Activated naive CD8-positive, alpha-beta T cell treated with anti-CD3 and anti-CD28 coated beads, Interleukin-2, amount 10 ng/mL, durations not matched to agents 7 days and 5 days (primary cell): Measurements from ENCODE around the gene TIMM44. TPM values are rescaled to one million over a fixed set of nuclear protein-coding genes. Genes with fewer than 3 reads are reported as not detected.

Source experiments
- ATAC-seq: fragments of 150-1000 bp; cut with Tn5 transposase; one replicate; pipeline ENCODE4 v1.10.0; 2021; ENCODE audit warnings: low read depth, moderate library complexity
- POLR2A ChIA-PET: fragments of 350-600 bp; sonication (Branson Sonifier 250); formaldehyde crosslinking; loops from one replicate; lab custom pipeline; 2021; ENCODE audit warnings: antibody characterized with exemption; lab: Charles Lee
- DNase-seq: peaks from one replicate; pipeline ENCODE4 v3.0.0; 2021
- H3K27ac Mint-ChIP-seq: one replicate; pipeline ENCODE4 v1.8.0; 2022; ENCODE audit warnings: mild to moderate bottlenecking, mixed read lengths
- H3K27me3 Mint-ChIP-seq: one replicate; pipeline ENCODE4 v1.8.0; 2022; ENCODE audit warnings: mild to moderate bottlenecking, moderate library complexity, mixed read lengths
- H3K36me3 Mint-ChIP-seq: one replicate; pipeline ENCODE4 v1.8.0; 2021; ENCODE audit warnings: mild to moderate bottlenecking, mixed read lengths
- H3K4me1 Mint-ChIP-seq: one replicate; pipeline ENCODE4 v1.8.0; 2021; ENCODE audit warnings: mixed read lengths
- H3K4me3 Mint-ChIP-seq: one replicate; pipeline ENCODE4 v1.8.0; 2022; ENCODE audit warnings: mild to moderate bottlenecking, moderate library complexity, mixed read lengths
- H3K9me3 Mint-ChIP-seq: one replicate; pipeline ENCODE4 v1.8.0; 2021; ENCODE audit warnings: mixed read lengths
- total RNA-seq, 2 experiments: library from RNA; stranded (reverse); gene quantifications; one replicate each; pipeline ENCODE4 v1.2.3, GENCODE V29; 2021

Gene TIMM44
- total RNA-seq, 2 experiments from 2014 or later = 66.6 to 67.8 TPM

DNA sequence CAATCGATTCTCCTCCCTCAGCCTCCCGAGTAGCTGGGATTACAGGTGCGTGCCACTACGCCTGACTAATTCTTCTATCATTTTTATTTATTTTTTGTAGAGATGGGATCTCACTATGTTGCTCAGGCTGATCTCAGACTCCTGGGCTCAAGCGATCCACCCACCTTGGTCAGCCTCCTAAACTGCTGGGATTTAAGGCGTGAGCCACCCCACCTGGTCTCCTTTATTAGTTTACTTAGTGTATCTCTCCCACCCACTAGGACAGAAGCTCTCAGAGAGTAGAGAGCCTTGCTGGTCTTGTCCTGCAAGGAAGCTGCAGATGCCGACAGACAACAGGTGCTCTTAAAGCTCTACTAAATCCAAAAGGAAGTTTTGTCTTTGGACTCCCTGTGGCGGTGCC, 57.6 kb downstream of the TIMM44 start:
- H3K27me3 Mint-ChIP-seq = peaks cover 20% of the 10 kb centered on the region
- DNase-seq (no peak), ATAC-seq (no peak)
- no peak overlapping the region for H3K27ac Mint-ChIP-seq
- H3K9me3 Mint-ChIP-seq = peaks cover 2% of the 10 kb centered on the region
- POLR2A ChIA-PET = interaction anchor here (0.7 kb wide), 1 partner anchor 438 kb away, joined by 3 read pairs; no protein-coding TSS in a partner anchor
- peaks cover 5% of the 10 kb centered on the region for H3K4me1 Mint-ChIP-seq
- H3K4me3 Mint-ChIP-seq = no peak overlapping the region
- no peaks in the 10 kb centered on the region for H3K36me3 Mint-ChIP-seq

DNA sequence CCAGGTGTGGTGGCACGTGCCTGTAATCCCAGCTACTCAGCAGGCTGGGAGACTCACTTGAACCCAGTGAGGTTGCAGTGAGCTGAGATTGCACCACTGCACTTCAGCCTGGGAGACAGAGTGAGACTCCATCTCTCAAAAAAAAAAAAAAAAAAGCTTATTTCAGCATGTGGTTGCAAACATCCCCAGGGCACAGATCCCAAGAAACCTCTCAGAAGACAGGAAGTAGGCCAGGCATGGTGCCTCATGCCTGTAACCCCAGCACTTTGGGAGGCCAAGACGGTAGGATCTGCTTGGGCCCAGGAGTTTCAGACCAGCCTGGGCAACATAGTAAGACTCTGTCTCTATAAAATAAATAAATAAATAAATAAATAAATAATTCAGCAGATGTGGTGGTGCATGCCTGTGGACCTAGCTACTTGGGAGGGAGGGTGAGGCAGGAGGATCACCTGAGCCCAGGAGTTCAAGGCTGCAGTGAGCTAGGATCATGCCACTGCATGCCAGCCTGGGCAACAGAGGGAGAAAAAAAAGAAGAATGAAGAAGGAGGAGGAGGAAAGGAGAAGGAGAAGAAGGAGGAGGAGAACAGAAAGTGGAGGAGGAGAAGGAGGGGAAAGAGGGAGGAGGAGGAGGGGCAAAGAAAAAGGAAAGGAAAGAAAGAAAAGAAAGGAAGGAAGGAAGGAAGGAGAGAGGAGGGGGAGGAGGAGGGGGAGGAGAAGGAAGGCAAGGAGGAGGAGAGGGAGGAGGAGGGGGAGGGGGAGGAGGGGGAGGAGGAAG, 59.5 kb downstream of the TIMM44 start:
- peaks cover 2% of the 10 kb centered on the region for H3K9me3 Mint-ChIP-seq
- H3K36me3 Mint-ChIP-seq = no peaks in the 10 kb centered on the region
- H3K27ac Mint-ChIP-seq = no peak overlapping the region
- no peak for DNase-seq
- H3K27me3 Mint-ChIP-seq = peaks cover 14% of the 10 kb centered on the region
- H3K4me3 Mint-ChIP-seq = no peak overlapping the region
- peaks cover 5% of the 10 kb centered on the region for H3K4me1 Mint-ChIP-seq
- no peak for ATAC-seq
- POLR2A ChIA-PET = interaction anchor here (1.4 kb wide), 1 partner anchor 20 kb away, joined by 3 read pairs; the partner anchor contains the start of gene MAP2K7

DNA sequence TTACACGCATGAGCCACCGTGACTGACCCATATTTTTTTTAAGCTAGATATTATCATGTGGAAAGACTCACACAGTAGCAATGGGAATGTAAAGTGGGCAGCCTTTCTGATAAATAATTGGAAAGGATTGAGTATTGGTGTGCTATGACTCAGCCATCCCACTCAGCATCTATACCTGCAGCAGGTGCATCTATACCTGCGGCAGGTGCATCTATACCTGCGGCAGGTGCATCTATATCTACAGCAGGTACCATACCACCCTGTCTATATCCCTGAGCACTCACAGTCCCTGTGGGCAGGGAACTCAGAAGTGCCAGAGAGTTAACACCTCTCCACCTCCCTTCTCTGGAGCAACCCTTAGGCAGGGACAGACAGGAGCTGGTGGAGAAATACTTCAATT, 60.4 kb downstream of the TIMM44 start:
- ATAC-seq = no peak
- H3K27me3 Mint-ChIP-seq = peaks cover 11% of the 10 kb centered on the region
- H3K36me3 Mint-ChIP-seq = no peaks in the 10 kb centered on the region
- no peak overlapping the region for H3K4me3 Mint-ChIP-seq
- H3K9me3 Mint-ChIP-seq = peaks cover 2% of the 10 kb centered on the region
- DNase-seq = no peak
- H3K4me1 Mint-ChIP-seq = peaks cover 5% of the 10 kb centered on the region
- POLR2A ChIA-PET = interaction anchor here (1.4 kb wide), 1 partner anchor 20 kb away, joined by 3 read pairs; the partner anchor contains the start of gene MAP2K7
- no peak overlapping the region for H3K27ac Mint-ChIP-seq

DNA sequence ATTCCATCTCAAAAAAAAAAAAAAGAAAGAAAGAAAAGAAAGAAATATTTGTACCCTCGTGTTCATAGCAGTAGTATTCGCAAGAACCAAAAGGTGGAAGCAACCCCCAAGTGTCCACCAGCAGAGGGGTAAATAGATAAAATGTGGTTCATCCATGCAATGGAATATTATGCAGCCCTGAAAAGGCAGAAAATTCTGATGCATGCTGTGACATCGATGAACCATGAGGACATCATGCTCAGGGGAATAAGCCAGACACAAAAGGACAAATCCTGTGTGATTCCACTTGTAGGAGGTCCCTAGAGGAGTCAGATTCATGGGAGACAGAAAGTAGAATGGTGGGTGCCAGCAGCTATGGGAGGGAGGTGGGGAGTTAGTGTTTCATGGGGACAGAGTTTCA, 61.6 kb downstream of the TIMM44 start:
- ATAC-seq (no peak), DNase-seq (no peak)
- no peak overlapping the region for H3K27ac Mint-ChIP-seq
- no peak overlapping the region for H3K4me3 Mint-ChIP-seq
- H3K9me3 Mint-ChIP-seq = peaks cover 2% of the 10 kb centered on the region
- no peaks in the 10 kb centered on the region for H3K36me3 Mint-ChIP-seq
- peaks cover 5% of the 10 kb centered on the region for H3K27me3 Mint-ChIP-seq
- POLR2A ChIA-PET = interaction anchor here (0.6 to 0.7 kb wide), 3 partner anchors 28 to 334 kb away, joined by 3 read pairs; no protein-coding TSS in a partner anchor
- H3K4me1 Mint-ChIP-seq = peaks cover 5% of the 10 kb centered on the region

DNA sequence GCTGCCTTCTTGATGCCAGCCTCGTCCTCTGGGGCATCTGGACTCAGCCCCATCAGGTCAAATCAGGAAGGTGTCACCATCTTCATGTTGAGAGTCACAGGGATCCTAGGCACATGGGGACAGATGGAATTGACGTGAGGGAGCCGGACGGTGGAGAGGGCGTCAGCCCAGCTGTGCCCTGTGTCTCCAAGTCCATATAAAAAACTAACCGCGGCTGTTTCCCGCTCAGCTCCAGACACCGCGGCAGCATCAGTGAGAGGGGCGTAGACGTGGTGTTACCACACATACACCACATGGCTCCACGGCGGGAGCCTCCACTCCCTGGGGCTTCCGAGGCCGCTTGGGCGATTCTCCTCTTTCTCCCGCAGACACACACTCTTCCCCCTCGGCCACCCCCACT, 63.6 kb downstream of the TIMM44 start:
- Mint-ChIP-seq H3K9me3 (peaks cover 2% of the 10 kb centered on the region), H3K27me3 (peaks cover 13% of the 10 kb centered on the region), H3K4me3 (no peak overlapping the region), H3K4me1 (peaks cover 5% of the 10 kb centered on the region), H3K36me3 (no peaks in the 10 kb centered on the region), H3K27ac (no peak overlapping the region)
- POLR2A ChIA-PET = no interaction called here
- ATAC-seq = peak; percentile 43
- no peak for DNase-seq

DNA sequence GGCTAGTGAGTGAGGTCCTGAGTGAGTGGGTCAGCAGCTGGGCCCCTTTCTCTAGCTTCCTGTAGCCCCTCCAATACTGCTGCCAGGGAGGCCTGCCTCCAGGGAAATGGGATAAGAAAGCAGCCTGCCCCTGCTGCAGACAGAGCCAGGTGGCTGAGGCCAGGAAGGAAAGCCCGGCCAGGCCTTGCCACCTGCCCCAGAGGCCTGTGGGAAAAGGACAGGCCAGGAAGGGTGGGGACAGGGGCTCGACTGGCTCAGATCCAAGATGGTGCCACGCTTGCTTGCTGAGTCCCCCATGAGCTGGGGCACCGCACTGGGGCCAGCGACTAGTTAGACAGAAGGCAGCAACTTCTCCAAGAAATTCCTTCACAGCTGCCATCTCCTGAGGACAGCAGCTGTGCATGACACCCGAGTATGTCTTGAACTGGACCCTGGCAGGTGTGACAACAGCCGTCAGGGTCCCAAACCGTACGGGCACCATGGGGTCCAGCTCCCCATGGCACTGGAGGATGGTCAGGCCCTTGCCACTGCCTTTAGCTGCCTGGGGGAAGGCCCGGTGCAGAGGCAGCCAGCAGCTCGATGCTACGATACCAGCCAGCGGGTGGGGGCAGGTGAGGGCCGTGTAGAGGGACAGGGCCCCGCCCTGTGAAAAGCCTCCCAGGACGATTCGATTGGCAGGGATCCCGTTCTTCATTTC, 64.2 kb downstream of the TIMM44 start:
- DNase-seq (no peak), ATAC-seq (peak; percentile 33)
- no peaks in the 10 kb centered on the region for H3K36me3 Mint-ChIP-seq
- POLR2A ChIA-PET = interaction anchor here (0.8 kb wide), 1 partner anchor 10 kb away, joined by 3 read pairs; no protein-coding TSS in a partner anchor
- H3K4me1 Mint-ChIP-seq = peaks cover 5% of the 10 kb centered on the region
- H3K27ac Mint-ChIP-seq = no peak overlapping the region
- H3K27me3 Mint-ChIP-seq = peaks cover 17% of the 10 kb centered on the region
- H3K4me3 Mint-ChIP-seq = no peak overlapping the region
- peaks cover 2% of the 10 kb centered on the region for H3K9me3 Mint-ChIP-seq

DNA sequence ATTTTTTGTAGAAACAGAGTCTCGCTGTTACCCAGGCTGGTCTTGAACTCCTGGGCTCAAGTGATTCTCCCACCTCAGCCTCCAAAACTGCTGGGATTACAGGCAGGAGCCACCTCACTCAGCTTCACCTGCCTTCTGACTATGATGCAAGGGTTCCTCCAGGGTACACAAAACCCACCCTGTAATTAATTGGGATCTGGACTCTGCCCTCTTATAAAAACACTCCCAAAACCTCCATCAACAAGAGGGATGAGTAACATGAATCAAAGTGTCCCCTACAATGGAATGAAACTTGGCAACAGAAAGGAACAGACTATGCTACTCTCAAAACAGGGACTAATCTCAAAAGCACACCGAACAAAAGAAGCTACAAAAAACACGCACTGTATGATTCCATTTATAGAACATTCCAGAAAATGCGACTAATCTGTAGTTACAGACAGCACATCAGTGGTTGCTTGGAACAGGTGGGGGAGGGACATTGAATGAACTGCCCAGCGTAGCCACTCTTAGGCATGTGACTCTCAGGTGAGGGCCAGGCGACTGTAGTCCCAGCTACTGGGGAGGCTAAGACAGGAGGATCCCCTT, 66.1 kb downstream of the TIMM44 start:
- no peak for ATAC-seq
- H3K4me1 Mint-ChIP-seq = peaks cover 2% of the 10 kb centered on the region
- H3K36me3 Mint-ChIP-seq = no peaks in the 10 kb centered on the region
- POLR2A ChIA-PET = no interaction called here
- no peak overlapping the region for H3K4me3 Mint-ChIP-seq
- H3K27ac Mint-ChIP-seq = no peak overlapping the region
- H3K9me3 Mint-ChIP-seq = peaks cover 2% of the 10 kb centered on the region
- peaks cover 27% of the 10 kb centered on the region for H3K27me3 Mint-ChIP-seq
- no peak for DNase-seq

Other genes starting within 250 kb of the TIMM44 start
- under 1 TPM; 0.19 to 0.26 TPM for gene FCER2, start 241.5 kb downstream of the TIMM44 start, total RNA-seq
- gene CLEC4G, start 211.6 kb downstream of the TIMM44 start, total RNA-seq = not detected
- gene CD209, start 196.1 kb downstream of the TIMM44 start, total RNA-seq = under 1 TPM; 0.19 to 0.62 TPM
- not detected for gene CLEC4M, start 180.4 kb downstream of the TIMM44 start, total RNA-seq
- gene EVI5L, start 113.4 kb downstream of the TIMM44 start, total RNA-seq = 10 to 100 TPM in 1 of 2 experiments, 1 to 10 TPM in 1; 9.6 to 10.4 TPM
- under 1 TPM; 0.40 to 0.78 TPM for gene PRR36, start 69.3 kb downstream of the TIMM44 start, total RNA-seq
- gene LRRC8E, start 55.2 kb downstream of the TIMM44 start, total RNA-seq = not detected
- 10 to 100 TPM; 46.8 to 46.9 TPM for gene MAP2K7, start 39.8 kb downstream of the TIMM44 start, total RNA-seq
- gene TGFBR3L, start 28.8 kb downstream of the TIMM44 start, total RNA-seq = 1 to 10 TPM; 2.2 to 3.6 TPM
- 10 to 100 TPM; 18.3 to 20.7 TPM for gene SNAPC2, start 23.3 kb downstream of the TIMM44 start, total RNA-seq
- not detected for gene CTXN1, start 17.5 kb downstream of the TIMM44 start, total RNA-seq
- gene ELAVL1, start 62.0 kb upstream of the TIMM44 start, total RNA-seq = 10 to 100 TPM; 90.9 to 91.5 TPM
- gene CCL25, start 109.1 kb upstream of the TIMM44 start, total RNA-seq = 10 to 100 TPM; 15.9 to 19.0 TPM
- gene FBN3, start 205.9 kb upstream of the TIMM44 start, total RNA-seq = under 1 TPM; 0.03 to 0.50 TPM